SK-N-SH (cell line): Measurements from ENCODE around the gene TCEAL4.
"Not testable (repeated sequence)": the region's sequence is repeated elsewhere in the genome, so short reads cannot be mapped to it uniquely, and the experiment has no call there.

Experiments
- CHD2 ChIP-seq: fragments of 150-350 bp; IDR thresholded peaks from 2 replicates; pipeline ENCODE4 v1.6.1; 2018; ENCODE audit warnings: low read length; ENCODE audit not compliant: partially characterized antibody
- ELF1 ChIP-seq: IDR thresholded peaks from 2 replicates; pipeline ENCODE4 v1.4.0; 2012
- EZH2phosphoT487 ChIP-seq: fragments of 200-600 bp; sonication (generic); IDR thresholded peaks from 2 replicates; pipeline ENCODE4 v1.6.1; 2017; ENCODE audit warnings: low read depth, mixed run types, mild to moderate bottlenecking, antibody characterized with exemption, moderate library complexity, borderline replicate concordance
- FOXJ3 ChIP-seq: sonication (generic); formaldehyde crosslinking; IDR thresholded peaks from 2 replicates; pipeline ENCODE4 v1.5.1; 2020; ENCODE audit warnings: mild to moderate bottlenecking, missing genetic modification reagents
- POLR2AphosphoS5 ChIP-seq: IDR thresholded peaks from 2 replicates; pipeline ENCODE4 v1.6.1; 2012; ENCODE audit warnings: low read depth, low read length
- RAD21 ChIP-seq: IDR thresholded peaks from 2 replicates; pipeline ENCODE4 v1.6.1; 2012; ENCODE audit warnings: mild to moderate bottlenecking, low read length
- RFX5 ChIP-seq: IDR thresholded peaks from 2 replicates; pipeline ENCODE4 v1.6.1; 2012; ENCODE audit warnings: mild to moderate bottlenecking, improper control_type of control experiment, low read length
- RXRA ChIP-seq: IDR thresholded peaks from 2 replicates; pipeline ENCODE4 v1.4.0; 2012; ENCODE audit warnings: low read depth, mild to moderate bottlenecking, borderline replicate concordance
- SIN3A ChIP-seq: IDR thresholded peaks from 2 replicates; pipeline ENCODE4 v1.6.1; 2012; ENCODE audit warnings: low read depth, mild to moderate bottlenecking, low read length, moderate library complexity, borderline replicate concordance
- TF ChIP-seq, protein P1 (sequence below): fragments of 200-600 bp; sonication (generic); IDR thresholded peaks from 2 replicates; pipeline ENCODE4 v1.6.1; 2017; ENCODE audit warnings: antibody characterized with exemption, mild to moderate bottlenecking, moderate library complexity
- TF ChIP-seq, protein P2 (sequence below): IDR thresholded peaks from 2 replicates; pipeline ENCODE4 v1.4.0; 2012; ENCODE audit warnings: low read depth
- TF ChIP-seq, protein P3 (sequence below): IDR thresholded peaks from 2 replicates; pipeline ENCODE4 v1.4.0; 2012; ENCODE audit warnings: low read depth, borderline replicate concordance

DNA sequence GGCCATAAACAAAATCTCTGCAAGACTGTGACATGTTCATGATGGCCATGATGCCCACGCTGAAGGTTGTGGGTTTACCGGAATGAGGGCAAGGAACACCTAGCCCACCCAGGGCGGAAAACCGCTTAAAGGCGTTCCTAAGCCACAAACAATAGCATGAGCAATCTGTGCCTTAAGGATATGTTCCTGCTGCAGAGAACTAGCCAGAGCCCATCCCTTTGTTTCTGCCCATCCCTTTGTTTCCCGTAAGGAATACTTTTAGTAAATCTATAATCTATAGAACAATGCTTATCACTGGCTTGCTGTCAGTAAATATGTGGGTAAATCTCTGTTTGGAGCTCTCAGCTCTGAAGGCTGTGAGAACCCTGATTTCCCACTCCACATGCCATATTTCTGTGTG is 9.9 kb downstream of the TCEAL4 start:
- TF ChIP-seq, protein P1, sequence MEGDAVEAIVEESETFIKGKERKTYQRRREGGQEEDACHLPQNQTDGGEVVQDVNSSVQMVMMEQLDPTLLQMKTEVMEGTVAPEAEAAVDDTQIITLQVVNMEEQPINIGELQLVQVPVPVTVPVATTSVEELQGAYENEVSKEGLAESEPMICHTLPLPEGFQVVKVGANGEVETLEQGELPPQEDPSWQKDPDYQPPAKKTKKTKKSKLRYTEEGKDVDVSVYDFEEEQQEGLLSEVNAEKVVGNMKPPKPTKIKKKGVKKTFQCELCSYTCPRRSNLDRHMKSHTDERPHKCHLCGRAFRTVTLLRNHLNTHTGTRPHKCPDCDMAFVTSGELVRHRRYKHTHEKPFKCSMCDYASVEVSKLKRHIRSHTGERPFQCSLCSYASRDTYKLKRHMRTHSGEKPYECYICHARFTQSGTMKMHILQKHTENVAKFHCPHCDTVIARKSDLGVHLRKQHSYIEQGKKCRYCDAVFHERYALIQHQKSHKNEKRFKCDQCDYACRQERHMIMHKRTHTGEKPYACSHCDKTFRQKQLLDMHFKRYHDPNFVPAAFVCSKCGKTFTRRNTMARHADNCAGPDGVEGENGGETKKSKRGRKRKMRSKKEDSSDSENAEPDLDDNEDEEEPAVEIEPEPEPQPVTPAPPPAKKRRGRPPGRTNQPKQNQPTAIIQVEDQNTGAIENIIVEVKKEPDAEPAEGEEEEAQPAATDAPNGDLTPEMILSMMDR, result not testable (repeated sequence)
- not testable (repeated sequence) for TF ChIP-seq CHD2; POLR2AphosphoS5; RAD21; SIN3A; ELF1; RXRA; RFX5; EZH2phosphoT487; FOXJ3 (CRISPR knock-in tag)
- TF ChIP-seq, protein P2, sequence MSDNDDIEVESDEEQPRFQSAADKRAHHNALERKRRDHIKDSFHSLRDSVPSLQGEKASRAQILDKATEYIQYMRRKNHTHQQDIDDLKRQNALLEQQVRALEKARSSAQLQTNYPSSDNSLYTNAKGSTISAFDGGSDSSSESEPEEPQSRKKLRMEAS, result not testable (repeated sequence)
- TF ChIP-seq, protein P3, sequence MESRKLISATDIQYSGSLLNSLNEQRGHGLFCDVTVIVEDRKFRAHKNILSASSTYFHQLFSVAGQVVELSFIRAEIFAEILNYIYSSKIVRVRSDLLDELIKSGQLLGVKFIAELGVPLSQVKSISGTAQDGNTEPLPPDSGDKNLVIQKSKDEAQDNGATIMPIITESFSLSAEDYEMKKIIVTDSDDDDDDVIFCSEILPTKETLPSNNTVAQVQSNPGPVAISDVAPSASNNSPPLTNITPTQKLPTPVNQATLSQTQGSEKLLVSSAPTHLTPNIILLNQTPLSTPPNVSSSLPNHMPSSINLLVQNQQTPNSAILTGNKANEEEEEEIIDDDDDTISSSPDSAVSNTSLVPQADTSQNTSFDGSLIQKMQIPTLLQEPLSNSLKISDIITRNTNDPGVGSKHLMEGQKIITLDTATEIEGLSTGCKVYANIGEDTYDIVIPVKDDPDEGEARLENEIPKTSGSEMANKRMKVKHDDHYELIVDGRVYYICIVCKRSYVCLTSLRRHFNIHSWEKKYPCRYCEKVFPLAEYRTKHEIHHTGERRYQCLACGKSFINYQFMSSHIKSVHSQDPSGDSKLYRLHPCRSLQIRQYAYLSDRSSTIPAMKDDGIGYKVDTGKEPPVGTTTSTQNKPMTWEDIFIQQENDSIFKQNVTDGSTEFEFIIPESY, result not testable (repeated sequence)
